Measurements from ENCODE around the gene RAB27B.
"Not testable (repeated sequence)": the region's sequence is repeated elsewhere in the genome, so short reads cannot be mapped to it uniquely, and the experiment has no call there.

The RAB27B gene, protein sequence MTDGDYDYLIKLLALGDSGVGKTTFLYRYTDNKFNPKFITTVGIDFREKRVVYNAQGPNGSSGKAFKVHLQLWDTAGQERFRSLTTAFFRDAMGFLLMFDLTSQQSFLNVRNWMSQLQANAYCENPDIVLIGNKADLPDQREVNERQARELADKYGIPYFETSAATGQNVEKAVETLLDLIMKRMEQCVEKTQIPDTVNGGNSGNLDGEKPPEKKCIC

DNA sequence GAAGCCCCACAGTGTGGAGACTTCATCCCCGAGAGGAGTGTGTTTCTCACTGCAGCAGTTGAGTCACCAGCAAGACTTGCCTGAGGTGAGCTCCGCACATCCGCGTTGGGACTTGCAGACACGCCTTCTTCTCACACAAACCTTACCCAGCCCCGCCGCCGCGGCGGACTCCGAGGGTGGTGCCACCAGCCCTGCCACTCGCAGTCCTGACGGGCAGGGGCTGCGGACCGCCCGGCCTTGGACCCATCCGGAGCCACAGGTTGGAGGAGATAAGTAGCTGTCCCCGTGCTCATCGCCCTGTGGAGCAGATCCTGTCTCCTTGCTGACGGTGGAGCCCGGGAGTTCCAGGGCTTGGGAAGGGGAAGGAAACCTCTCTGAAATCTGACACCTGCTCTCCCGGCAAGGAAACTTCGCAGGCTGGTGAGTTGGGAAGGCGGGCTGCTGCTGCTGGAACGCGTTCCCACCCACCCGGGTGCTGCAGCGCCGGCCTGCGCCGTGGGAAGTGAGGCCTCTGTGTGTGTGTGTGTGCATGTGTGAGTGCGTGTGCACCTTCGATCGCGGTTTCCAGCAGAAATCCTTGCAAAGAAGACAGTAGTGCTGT lies at the start of gene RAB27B:
Gene RAB27B (plus strand): TSS at position 197 of the 601 bp plus-strand sequence. CDS start 49,109 bp downstream, outside the sequence.
- DNase-seq, result peak; percentile 70

DNA sequence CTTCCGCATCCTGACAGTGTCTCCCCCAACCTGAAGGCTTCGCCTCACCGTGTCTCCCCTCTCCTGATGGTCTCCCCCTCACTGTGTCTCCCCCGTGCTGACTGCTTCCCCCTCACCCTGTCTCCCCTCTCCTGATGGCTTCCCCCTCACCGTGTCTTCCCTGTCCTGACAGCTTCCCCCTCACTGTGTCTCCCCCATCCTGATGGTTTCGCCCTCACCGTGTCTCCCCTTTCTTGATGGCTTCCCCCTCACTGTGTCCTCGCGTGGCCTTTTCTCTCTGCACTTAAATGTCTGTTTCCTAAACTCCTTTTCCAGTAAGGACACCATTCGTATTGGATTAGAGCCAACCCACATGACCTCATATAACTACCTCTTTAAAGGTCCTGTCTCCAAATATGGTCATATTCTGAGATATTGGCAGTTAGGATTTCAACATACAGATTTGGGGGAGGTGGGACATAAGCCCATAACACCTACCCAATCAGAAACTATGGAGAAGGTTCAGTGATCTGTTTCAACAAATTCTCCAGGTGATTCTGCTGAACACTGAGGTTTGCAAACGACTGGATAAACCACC lies 47.9 kb upstream of the RAB27B start:
- no peak for DNase-seq

DNA sequence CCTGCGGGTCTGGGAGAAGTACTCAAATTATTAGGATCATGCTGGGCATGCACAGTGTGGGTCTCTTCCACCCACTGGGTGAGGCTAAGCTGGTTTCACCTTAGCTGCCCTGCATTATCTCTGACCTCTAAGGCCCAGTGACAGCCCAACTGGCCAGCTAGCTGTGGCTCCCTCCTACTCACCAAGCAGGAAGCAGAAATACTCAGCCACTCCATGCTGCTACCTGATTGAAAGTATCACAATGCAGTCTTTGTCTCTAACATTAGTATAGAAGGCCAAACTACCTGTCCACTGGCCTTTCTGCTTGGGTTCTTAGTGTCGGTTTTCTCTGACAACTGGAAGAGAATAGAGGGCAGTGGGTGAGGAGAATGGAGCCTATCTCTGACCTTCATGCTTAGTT lies 47.3 kb upstream of the RAB27B start:
- no peak for DNase-seq

DNA sequence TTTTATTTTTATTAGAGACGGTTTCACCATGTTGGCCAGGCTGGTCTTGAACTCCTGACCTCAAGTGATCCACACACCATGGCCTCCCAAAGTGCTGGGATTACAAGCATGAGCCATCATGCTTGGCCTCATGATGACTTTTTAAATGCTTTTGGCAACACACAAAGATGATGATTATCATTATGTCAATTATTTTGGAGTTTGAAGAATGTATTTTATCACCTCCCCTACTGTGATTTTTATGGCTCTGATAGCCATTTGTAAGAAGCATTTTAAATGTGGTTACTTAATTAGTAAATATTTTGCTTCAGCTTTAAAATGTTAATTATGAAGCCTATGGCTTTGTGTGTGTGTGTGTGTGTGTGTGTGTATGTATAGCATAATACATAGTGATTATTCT lies 45.1 kb upstream of the RAB27B start:
- DNase-seq, result no peak

DNA sequence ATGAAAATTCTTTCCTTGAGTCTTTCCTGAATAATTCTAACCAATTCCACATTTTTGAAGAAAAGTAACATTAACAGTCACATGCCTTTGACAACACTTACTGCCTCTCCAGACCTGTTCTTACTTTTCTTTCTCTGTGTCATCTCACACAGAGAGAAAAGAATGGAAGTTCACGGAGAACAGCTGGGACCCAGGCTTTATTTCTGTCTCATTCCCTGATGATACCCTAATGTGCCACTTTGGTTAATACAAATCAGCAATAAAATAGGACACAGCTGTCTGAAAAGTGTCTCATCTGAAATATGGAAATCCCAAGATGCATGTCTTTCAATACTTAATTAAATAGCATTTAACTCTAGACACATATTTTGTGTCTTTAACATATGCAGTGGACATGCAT lies 42.1 kb upstream of the RAB27B start:
- DNase-seq, result no peak

DNA sequence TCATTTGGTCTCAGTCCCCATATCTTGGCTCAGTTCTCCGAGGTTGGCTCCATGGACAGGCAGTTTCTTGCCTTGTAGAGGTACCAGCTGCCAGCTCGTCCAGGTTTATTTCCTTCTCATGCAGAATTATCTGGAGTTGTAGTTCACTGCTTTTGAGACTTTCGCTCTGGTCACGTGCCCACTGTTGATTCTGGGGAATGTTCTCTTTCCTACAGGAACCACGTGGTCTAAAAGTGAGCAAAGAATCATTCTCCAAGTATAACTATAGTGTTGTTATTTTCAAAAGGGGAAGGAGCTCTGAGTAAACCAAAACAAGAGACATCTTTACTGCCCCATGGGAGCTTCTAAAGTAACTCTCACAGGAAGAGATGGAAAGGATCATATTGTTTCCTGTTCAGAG lies 41.2 kb upstream of the RAB27B start:
- DNase-seq, result no peak

DNA sequence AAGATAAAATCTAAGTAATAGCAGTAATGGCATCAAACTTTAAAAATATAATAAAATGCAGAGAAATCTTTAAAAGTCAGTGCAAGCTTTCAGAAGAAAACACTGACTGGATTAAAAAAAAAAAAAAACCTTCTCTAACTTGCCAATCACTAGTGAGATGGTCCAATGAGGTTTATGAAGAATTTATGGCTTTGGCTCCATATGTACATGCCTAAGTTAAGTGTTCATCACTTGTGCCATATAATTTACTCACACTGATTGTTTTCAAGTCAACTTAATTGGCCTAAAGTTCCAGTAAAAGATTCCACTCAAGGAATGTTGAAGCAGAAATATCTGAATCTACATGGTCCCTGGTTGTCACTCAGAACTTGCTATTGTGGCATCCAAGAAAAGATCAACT lies 40.7 kb upstream of the RAB27B start:
- no peak for DNase-seq

DNA sequence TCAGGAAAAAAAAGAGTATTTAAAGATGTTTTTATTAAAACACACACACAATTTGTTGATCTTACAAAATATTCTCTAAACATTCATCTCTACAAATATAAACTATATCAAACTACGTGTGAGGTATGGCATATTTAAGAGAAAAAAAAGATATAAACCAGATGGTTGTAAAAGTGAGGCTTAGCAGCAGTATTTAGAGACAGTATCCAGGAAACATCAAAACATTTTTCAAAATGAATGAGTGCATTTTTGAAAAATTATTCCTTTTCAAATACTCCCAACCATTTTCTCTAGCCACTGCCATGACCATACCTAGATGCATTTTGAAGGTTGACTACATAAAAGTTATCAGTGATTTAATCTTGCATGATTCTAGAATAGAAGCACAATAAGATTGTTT lies 38.2 kb upstream of the RAB27B start:
- DNase-seq, result no peak

DNA sequence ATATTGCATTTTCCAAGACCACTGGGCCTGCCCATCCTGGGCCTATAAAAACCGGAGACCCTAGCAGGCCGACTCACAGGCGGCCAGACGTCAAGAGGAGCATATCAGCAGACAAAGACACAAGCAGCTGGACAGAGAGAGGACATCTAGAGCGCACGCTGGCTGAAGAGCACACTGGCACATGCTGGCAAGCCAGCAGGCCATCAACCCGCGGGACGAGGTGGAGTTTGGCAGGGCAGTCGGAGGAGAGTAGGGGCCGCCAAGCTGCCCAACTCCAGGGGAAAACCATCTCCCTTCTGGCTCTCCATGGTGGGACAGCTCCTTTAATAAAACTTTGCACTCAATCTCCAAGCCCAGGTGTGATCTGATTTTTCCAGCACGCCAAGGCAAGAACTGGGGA lies 36.6 kb upstream of the RAB27B start:
- no peak for DNase-seq

DNA sequence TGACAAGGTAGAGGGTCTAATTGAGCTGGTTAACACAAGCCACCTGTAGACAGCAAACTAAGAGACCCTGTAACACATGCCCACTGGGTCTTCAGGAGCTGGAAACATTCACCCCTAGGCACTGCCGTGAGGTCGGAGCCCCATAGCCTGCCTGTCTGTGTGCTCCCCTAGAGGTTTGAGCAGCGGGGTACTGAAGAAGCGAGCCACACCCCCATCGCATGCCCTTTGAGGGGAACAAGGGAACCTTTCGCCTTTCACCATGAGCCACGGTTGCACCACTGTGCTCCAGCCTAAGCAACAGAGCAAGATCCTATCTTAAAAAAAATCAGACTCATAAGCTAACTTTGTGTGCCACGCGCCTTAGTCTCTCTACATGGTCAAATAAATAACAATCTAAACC lies 36.2 kb upstream of the RAB27B start:
- DNase-seq, result no peak

DNA sequence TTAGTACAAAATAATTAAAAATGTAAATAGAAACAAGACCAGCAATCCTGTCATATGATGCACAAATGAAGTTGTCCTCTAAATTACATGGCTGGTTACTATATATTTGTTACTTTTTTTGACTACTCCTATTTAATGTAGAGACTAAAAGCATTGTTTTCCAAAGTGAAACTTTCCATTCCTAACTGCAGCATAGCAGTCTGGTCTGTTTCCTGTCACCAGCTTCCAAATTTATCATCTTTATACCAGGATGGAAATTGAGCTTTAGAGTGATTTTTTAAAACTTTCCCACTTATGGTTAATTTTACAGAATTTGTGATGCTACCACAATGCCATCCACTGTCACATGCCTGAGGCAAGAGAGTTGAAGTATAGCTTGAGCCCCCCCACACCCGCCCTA lies 33.5 kb upstream of the RAB27B start:
- DNase-seq, result no peak

DNA sequence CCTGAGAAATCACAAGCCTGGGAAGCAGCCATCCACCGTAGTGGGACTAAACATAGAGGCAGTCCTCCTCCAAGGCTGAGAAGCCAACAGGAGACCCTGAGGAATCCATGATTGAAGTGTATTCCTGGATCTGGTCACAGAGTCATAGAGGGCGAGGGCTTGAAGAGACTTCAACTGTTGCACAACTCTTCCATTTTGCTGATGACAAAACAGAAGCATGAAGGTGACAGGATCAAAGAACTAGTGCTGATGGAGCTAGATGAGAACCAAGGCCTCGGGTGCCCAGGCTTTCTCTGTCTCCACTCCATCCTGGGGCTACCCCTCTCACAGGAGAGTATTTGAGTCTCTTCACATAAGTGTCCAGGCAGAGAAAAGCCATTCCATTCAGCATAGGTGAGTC lies 30.1 kb upstream of the RAB27B start:
- DNase-seq, result no peak

DNA sequence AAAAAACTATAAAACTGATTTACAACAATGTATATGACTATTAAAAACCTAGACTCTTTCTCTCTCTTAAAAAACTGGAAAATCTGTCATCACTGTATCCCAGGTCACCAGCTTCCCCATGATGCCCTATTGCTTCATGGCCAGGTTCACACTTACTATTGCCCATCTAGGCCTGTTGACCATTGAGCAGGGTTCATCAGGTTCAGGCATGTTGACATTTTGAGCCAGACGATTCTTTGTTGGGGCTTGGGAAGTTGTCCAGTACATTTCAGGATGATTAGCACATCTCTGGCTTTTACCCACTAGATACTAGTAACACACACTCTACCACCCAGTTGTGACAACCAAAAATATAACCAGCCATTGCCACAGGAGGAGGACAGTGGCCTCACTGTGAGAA lies 26.9 kb upstream of the RAB27B start:
- no peak for DNase-seq

DNA sequence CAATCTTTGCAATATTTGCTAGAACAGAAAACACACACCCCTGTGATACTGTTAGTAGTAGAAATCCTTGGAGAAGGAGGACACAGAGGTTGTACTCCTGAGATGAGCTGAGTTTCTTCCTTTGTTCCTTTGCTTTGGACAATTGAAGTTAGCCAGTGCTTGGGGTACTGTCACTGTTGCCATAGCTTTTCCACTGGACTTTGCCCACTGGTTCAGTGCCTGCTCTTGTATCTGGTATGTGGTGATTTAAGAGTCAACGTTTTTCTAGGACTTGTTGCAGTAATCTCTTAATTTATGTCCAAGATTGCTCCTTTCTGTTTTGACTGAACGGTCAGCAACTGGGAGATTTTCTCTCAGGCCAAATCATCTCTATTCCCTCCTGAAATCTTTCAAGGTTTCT lies 26.1 kb upstream of the RAB27B start:
- DNase-seq, result no peak

DNA sequence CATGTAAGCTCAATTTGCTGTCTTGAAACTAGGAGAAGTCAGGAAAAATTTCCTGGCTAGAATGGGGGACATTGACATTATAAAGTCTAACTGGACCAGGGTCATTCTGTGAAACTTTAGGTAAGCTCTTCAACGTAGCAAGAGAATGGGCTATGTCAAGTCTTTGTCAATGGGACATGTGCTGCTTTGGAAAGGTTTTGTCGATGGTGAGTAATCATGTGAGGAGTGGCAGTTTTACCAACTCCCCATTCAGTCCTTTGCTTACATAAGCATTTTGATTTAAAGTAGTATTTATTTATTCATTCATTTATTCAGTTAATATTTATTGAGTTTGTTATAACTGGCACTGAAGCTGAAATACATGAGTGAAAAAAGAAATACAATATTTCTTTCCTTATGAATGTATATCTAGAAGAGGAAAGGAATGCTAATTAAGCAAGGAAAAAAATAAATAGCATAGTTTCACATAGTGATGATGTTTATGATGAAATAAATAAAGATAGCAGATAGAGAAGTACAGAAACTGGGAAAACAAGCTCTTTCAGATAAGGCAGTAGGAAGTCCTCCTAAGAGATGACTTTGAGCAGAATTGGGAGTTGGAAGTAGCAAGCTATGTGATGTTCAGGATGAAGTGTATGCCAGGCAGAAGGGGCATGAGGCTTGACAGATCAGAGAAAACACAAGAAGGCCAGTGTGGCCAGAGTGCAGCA lies 25.4 kb upstream of the RAB27B start:
- no peak for DNase-seq

DNA sequence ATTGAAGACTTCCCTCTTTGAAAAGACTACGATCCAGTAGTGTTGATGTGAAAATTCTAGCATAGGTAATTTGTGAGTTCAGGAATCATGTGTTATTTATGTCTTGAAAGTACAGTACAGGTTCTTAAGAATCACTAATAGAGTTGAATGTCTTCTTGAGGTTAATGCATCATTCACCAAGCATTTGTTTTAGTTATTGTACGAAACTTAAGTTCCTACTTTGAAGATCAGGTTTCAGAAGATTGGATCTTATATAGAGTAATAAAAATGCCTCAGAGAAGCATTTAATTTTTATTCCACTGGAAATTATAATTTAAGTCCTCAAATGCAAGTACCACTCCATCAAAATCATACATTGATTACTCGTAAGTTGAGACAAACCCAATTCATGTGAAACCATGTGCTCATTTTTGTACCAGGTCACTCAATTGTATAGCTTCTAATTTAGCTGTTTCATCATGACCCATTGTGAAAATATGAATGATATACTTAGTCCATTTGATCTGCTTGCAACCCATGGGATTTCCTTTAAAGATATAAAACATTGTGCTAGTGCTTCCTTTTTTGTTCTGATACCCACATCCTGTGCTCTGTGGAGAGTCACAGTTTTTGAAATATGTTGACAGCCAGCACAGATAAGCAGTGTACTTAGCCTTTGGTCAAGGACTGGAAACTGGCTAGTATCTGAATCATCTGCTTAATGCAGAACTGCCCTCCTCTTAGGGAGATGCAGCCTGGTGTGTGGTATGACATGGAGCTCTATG lies 22.5 kb upstream of the RAB27B start:
- no peak for DNase-seq

DNA sequence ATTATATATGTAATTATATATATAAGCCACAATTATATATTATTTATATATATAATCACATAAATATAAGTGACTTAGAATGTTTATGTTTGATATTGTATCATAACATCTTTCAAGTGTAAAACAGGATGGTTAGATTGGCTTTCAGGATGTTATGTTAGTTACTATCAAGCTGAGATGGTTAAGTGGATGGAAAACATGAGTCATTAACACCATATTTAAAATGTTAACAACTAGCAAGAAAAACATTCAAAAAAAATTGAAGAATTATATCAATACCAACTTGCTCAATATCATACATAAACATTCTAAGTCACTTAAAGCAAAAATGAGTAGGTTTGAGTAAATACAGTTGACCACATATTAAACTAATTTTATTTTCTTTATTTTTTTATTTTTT lies 21.8 kb upstream of the RAB27B start:
- DNase-seq, result no peak

DNA sequence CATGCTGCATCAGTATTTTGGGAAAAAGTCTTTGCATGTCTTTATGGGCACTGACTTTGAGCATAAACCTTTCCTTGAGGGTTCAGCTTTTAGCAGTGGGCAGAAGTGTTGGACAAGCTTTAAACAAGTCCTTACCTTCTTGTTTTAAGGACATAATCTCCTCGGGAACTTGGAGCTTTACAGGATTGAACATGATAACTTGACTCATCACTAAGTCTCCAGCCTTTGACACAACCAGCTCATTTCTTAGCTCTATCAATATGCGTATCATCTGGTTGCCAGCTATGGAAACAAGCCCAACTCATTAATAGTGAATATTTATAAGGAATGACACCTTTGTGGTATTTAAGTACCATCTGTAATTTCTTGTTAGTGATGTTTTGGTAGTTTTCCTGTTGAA lies 21.0 kb upstream of the RAB27B start:
- no peak for DNase-seq

DNA sequence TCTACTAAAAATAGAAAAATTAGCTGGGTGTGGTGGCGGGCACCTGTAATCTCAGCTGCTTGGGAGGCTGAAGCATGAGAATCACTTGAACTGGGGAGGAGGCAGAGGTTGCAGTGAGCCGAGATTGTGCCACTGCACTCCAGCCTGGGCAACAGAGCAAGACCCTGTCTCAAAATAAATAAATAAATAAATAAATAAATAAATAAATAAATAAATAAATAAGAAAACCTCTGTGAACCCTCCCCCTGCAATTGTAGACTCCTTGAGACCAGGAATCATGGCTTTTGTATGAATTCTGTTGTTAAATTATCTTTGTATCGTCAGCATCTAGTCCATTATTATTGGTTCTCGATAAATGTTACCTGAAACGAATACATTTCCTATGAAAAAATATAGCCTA lies 17.6 kb upstream of the RAB27B start:
- not testable (repeated sequence) for DNase-seq

DNA sequence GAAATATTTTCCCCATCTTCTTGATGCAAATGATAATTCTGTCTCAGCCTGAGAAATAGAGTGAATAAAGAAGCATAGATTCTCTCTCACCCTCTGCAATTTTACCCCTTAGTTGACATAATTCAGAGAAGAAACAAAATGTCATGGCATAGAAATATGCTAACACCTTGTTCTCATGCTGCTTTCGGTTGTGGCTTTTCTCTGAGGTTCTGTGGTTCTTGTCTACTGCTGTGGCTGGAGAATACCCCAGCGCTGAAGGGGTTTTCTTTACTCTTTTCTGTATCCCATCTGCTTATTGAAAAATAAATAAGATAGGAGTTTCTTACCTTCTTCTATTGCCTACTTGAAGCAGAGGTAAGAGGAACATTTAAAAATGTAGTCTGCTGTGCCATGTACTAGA lies 15.4 kb upstream of the RAB27B start:
- DNase-seq, result no peak

DNA sequence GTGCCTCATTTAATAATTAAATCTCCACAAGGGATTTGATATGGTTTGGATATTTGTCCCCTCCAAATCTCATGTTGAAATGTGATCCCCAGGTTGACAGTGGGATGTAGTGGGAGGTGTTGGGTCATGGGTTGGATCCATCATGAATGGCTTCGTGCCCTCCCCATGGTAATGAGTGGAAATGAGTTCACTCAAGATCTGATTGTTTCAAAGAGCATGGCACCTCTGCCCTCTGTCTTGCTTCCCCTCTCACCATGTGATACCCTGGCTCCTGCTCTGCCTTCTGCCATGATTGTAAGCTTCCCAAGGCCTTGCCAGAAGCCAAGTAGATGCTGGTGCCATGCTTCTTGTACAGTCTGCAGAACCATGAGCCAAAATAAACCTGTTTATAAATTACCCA lies 15.0 kb upstream of the RAB27B start:
- DNase-seq, result no peak

DNA sequence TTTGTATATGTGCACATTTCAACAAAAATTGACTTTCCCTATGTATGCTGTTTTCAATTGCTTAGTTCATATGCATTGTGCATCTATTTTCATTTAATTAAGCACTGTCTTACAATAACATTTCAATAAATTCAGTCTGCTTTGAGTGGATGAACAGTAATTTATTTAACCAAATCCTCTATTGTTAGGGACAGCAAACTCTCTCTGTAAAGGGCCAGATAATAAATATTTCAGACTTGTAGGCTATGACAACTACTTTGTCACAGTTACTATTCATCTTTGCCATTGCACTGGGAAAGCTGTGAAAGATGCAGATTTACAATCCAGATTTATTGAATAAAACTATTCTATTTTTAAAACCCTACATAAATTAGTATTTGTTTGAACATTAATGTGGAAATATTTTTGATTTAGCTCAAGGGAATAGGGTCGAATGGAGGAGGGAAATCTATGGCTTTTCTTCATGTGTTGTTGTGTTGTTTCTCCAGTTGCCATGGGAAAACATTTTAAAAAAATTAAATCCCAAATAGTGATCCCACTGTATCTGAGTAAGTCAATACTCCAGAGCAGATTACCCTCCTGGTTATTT lies 14.2 kb upstream of the RAB27B start:
- no peak for DNase-seq

DNA sequence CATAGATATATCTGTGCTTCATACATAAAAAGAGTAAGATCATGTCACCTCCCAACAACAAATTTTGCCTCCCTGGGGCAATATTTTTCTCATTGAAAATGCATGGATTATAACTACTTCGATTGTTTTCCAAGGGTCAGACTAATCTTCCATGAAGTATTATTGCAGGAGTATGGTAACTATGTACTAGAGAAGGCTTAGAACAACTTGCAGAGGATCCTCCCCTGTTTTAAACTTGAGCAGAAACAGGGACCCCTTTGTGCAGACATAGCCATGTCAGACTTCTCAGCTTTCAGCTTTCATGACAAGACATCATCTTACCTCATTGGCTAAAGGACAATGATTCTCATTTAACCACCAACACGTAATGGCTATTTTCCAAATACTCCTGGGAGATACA lies 13.2 kb upstream of the RAB27B start:
- DNase-seq, result no peak
